ENCODE measurements around the gene IFNA4. TPM values are rescaled to one million over a fixed set of nuclear protein-coding genes. Genes with fewer than 3 reads are reported as not detected.

IFNA4 gene
- total RNA-seq, 6 donors from 2014 or later, result 2.1 TPM; not detected in 5

DNA sequence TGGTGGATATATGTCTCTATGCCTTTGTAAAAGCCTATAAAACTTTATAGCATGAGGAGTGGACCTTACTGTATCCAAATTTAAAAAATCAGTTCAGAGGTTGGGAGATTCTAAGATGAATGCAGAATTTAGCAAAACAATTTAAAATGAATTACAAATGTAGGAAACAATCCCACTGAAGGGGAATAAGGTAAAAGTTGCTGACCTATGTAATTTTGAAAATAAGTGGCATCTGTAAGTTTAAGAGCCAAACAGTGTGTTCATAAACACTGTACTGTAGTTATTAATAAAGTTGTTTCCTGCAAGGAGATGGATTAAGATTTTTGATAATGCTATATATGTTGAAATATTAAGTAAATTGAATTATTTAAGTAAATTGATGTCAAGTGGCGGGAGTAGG, 50.4 kb downstream of the IFNA4 start:
- ATAC-seq (ENCODE audit: low FRiP score in 2 of 2) (no peak), DNase-seq (no peak)
- no peaks in the 10 kb centered on the region for H3K9me3 ChIP-seq
- H3K27me3 ChIP-seq, result no peaks in the 10 kb centered on the region
- no peaks in the 10 kb centered on the region for H3K4me1 ChIP-seq
- WGBS, 2 donors, result 41 to 98% methylated on average over 1 of the region's 1 CpG
- H3K27ac ChIP-seq, result no peak overlapping the region
- H3K36me3 ChIP-seq, result no peaks in the 10 kb centered on the region
- H3K4me3 ChIP-seq, result no peak overlapping the region
- TF ChIP-seq, protein P1, sequence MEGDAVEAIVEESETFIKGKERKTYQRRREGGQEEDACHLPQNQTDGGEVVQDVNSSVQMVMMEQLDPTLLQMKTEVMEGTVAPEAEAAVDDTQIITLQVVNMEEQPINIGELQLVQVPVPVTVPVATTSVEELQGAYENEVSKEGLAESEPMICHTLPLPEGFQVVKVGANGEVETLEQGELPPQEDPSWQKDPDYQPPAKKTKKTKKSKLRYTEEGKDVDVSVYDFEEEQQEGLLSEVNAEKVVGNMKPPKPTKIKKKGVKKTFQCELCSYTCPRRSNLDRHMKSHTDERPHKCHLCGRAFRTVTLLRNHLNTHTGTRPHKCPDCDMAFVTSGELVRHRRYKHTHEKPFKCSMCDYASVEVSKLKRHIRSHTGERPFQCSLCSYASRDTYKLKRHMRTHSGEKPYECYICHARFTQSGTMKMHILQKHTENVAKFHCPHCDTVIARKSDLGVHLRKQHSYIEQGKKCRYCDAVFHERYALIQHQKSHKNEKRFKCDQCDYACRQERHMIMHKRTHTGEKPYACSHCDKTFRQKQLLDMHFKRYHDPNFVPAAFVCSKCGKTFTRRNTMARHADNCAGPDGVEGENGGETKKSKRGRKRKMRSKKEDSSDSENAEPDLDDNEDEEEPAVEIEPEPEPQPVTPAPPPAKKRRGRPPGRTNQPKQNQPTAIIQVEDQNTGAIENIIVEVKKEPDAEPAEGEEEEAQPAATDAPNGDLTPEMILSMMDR (IDR thresholded peaks at IDR 0.05), result no peak
- no peak for TF ChIP-seq POLR2AphosphoS5 (IDR thresholded peaks at IDR 0.05)
- no peak for TF ChIP-seq POLR2A (IDR thresholded peaks at IDR 0.05)
- TF ChIP-seq EP300 (IDR thresholded peaks at IDR 0.05), result no peak

Small RNA genes within 50 kb of the gene (small RNA-seq; reads per million reads assigned to genes)
- 0 reads per million in 4 donors for gene RF00019

Other genes with a start within 250 kb of the IFNA4 start
- gene HACD4, start 155.9 kb downstream of the IFNA4 start, total RNA-seq, result 10 to 100 TPM in 2 of 6 donors, 1 to 10 TPM in 4; 2.7 to 17.7 (median 7.3) TPM
- not detected for gene IFNB1, start 109.6 kb downstream of the IFNA4 start, total RNA-seq
- gene IFNW1, start 45.8 kb downstream of the IFNA4 start, total RNA-seq, result not detected
- not detected for gene IFNA21, start 20.9 kb downstream of the IFNA4 start, total RNA-seq
- not detected for gene IFNA7, start 14.6 kb upstream of the IFNA4 start, total RNA-seq
- gene IFNA10, start 19.6 kb upstream of the IFNA4 start, total RNA-seq, result not detected
- gene IFNA16, start 29.7 kb upstream of the IFNA4 start, total RNA-seq, result not detected
- gene IFNA17, start 40.6 kb upstream of the IFNA4 start, total RNA-seq, result not detected
- gene IFNA14, start 52.4 kb upstream of the IFNA4 start, total RNA-seq, result not detected
- under 1 TPM in 1 of 6 donors, not detected in 5; 0.23 TPM for gene IFNA5, start 117.7 kb upstream of the IFNA4 start, total RNA-seq
- gene KLHL9, start 147.8 kb upstream of the IFNA4 start, total RNA-seq, result 10 to 100 TPM; 14.6 to 23.7 (median 19.5) TPM
- not detected for gene IFNA6, start 163.3 kb upstream of the IFNA4 start, total RNA-seq
- gene IFNA13, start 180.5 kb upstream of the IFNA4 start, total RNA-seq, result not detected
- not detected for gene IFNA2, start 197.8 kb upstream of the IFNA4 start, total RNA-seq
- not detected for gene IFNA8, start 221.5 kb upstream of the IFNA4 start, total RNA-seq

Measured in upper lobe of left lung (tissue), 6 donors.